H1 (cell line): ENCODE results near the gene ATF3. TPM values are rescaled to one million over a fixed set of nuclear protein-coding genes. Genes with fewer than 3 reads are reported as not detected.

Experiments
- CTCF ChIA-PET: fragments of 300-600 bp; sonication (Branson Sonifier 250); formaldehyde crosslinking; loops from one replicate; lab custom pipeline; 2021; ENCODE audit not compliant: partially characterized antibody; lab: Charles Lee
- POLR2A ChIA-PET: fragments of 300-600 bp; sonication (Branson Sonifier 250); formaldehyde crosslinking; loops from one replicate; lab custom pipeline; 2021; ENCODE audit warnings: inconsistent platforms; ENCODE audit not compliant: partially characterized antibody; lab: Charles Lee
- DNase-seq, 2 experiments: peaks; one replicate each; pipeline versions ENCODE4 v3.0.0 to v3.0.0-alpha.2; 2010 to 2022; ENCODE audit warnings: low spot score in 2 of 2, low read depth in 1 of 2, mixed read lengths in 1 of 2
- FAIRE-seq: peaks from 2 replicates; lab custom pipeline; 2011; peaks lifted over from hg19 to GRCh38; lab: Jason Lieb, UNC
- H2AFZ ChIP-seq: 2 replicates; pipeline ENCODE4 v1.8.1; 2012; ENCODE audit warnings: low read length, inconsistent platforms
- H2AK5ac ChIP-seq: 2 replicates; pipeline ENCODE4 v1.6.1; 2013; ENCODE audit warnings: low read depth, low read length
- H2BK120ac ChIP-seq: replicated peaks from 2 replicates; pipeline ENCODE3; 2013; ENCODE audit warnings: low read depth, low read length, inconsistent platforms
- H2BK12ac ChIP-seq: 2 replicates; pipeline ENCODE4 v1.6.1; 2013; ENCODE audit warnings: low read depth, low read length
- H2BK15ac ChIP-seq: 2 replicates; pipeline ENCODE4 v1.6.1; 2013; ENCODE audit warnings: low read length
- H2BK20ac ChIP-seq: 2 replicates; pipeline ENCODE4 v1.6.1; 2013; ENCODE audit warnings: low read length
- H2BK5ac ChIP-seq: 2 replicates; pipeline ENCODE4 v1.6.1; 2013; ENCODE audit warnings: low read depth, low read length
- H3K14ac ChIP-seq: 2 replicates; pipeline ENCODE4 v1.6.1; 2013; ENCODE audit warnings: inconsistent platforms; ENCODE audit not compliant: insufficient read length
- H3K18ac ChIP-seq: 2 replicates; pipeline ENCODE4 v1.6.1; 2013; ENCODE audit warnings: low read length; ENCODE audit errors: extremely low read depth
- H3K23ac ChIP-seq: 2 replicates; pipeline ENCODE4 v1.6.1; 2013; ENCODE audit warnings: inconsistent platforms; ENCODE audit not compliant: insufficient read length
- H3K23me2 ChIP-seq: 2 replicates; pipeline ENCODE4 v1.6.1; 2013; ENCODE audit warnings: low read depth, low read length
- H3K27ac ChIP-seq: 2 replicates; pipeline ENCODE4 v1.6.1; 2011; ENCODE audit warnings: low read depth, low read length, inconsistent platforms
- H3K27me3 ChIP-seq, 4 experiments: replicated peaks in 1 of 4; 1 replicate in 1 of 4; 2 replicates in 3 of 4; pipeline versions ENCODE4 v1.6.1 to v1.8.1; 2011 to 2013; ENCODE audit warnings: low read length in 3 of 4, mild to moderate bottlenecking in 3 of 4, inconsistent platforms in 2 of 4, mixed read lengths in 2 of 4, moderate library complexity in 1 of 4; ENCODE audit not compliant: control insufficient read depth in 3 of 4, insufficient read depth in 3 of 4; ENCODE audit errors: extremely low read depth in 1 of 4
- H3K36me3 ChIP-seq, 4 experiments: 2 replicates each; pipeline versions ENCODE4 v1.6.1 to v1.8.1; 2011 to 2013; ENCODE audit warnings: mild to moderate bottlenecking in 4 of 4, low read length in 3 of 4, moderate library complexity in 2 of 4, control low read depth in 1 of 4, inconsistent platforms in 1 of 4; ENCODE audit not compliant: insufficient read depth in 4 of 4, control insufficient read depth in 2 of 4
- H3K4ac ChIP-seq: replicated peaks from 2 replicates; pipeline ENCODE3; 2013; ENCODE audit warnings: low read length, low read depth, mixed read lengths, inconsistent platforms; ENCODE audit not compliant: insufficient read length
- H3K4me1 ChIP-seq, 4 experiments: replicated peaks in 1 of 4; 1 replicate in 1 of 4; 2 replicates in 3 of 4; pipeline versions ENCODE4 v1.6.1 to v1.8.1; 2011 to 2013; ENCODE audit warnings: low read length in 3 of 4, inconsistent platforms in 2 of 4, mixed read lengths in 1 of 4; ENCODE audit not compliant: insufficient read depth in 4 of 4, control insufficient read depth in 3 of 4
- H3K4me2 ChIP-seq, 2 experiments: 2 replicates each; pipeline versions ENCODE4 v1.6.1 to v1.8.1; 2011 to 2013; ENCODE audit warnings: low read depth in 2 of 2, low read length in 2 of 2, control low read depth in 1 of 2, inconsistent platforms in 1 of 2, mild to moderate bottlenecking in 1 of 2; ENCODE audit not compliant: insufficient read depth in 1 of 2
- H3K4me3 ChIP-seq, 4 experiments: fragments of 200-600, 300-600 bp in 1 of 4; sonication (generic), shearing (Covaris generic), sonication (Bioruptor Twin) in 1 of 4; 2 replicates each; pipeline versions ENCODE4 v1.5.1 to v1.8.1; 2011 to 2016; ENCODE audit warnings: low read length in 4 of 4, low read depth in 3 of 4, control low read depth in 2 of 4, inconsistent platforms in 2 of 4, mild to moderate bottlenecking in 2 of 4, mixed read lengths in 1 of 4, moderate library complexity in 1 of 4; ENCODE audit not compliant: insufficient read depth in 2 of 4; ENCODE audit errors: extremely low read depth in 1 of 4
- H3K56ac ChIP-seq: replicated peaks from 2 replicates; pipeline ENCODE3; 2013; ENCODE audit warnings: low read depth, mild to moderate bottlenecking, mixed read lengths, low read length, inconsistent platforms; ENCODE audit not compliant: insufficient read length
- H3K79me1 ChIP-seq: 2 replicates; pipeline ENCODE4 v1.6.1; 2013; ENCODE audit warnings: low read depth, low read length, control low read depth
- H3K79me2 ChIP-seq, 2 experiments: 2 replicates each; pipeline versions ENCODE4 v1.6.1 to v1.8.1; 2012 to 2013; ENCODE audit warnings: low read length in 2 of 2, mild to moderate bottlenecking in 2 of 2, inconsistent platforms in 1 of 2; ENCODE audit not compliant: insufficient read depth in 2 of 2, control insufficient read depth in 1 of 2
- H3K9ac ChIP-seq, 4 experiments: replicated peaks in 1 of 4; 1 replicate in 1 of 4; 2 replicates in 3 of 4; pipeline versions ENCODE4 v1.6.1 to v1.8.1; 2011 to 2013; ENCODE audit warnings: low read depth in 3 of 4, low read length in 3 of 4, control low read depth in 2 of 4, mild to moderate bottlenecking in 2 of 4, moderate library complexity in 2 of 4, inconsistent platforms in 1 of 4; ENCODE audit errors: extremely low read depth in 1 of 4
- H3K9me3 ChIP-seq, 2 experiments: 2 replicates each; pipeline versions ENCODE4 v1.6.1 to v1.8.1; 2012 to 2013; ENCODE audit warnings: mild to moderate bottlenecking in 2 of 2, moderate library complexity in 2 of 2, control low read depth in 1 of 2, inconsistent platforms in 1 of 2, low read depth in 1 of 2, low read length in 1 of 2, mixed read lengths in 1 of 2; ENCODE audit not compliant: insufficient read depth in 2 of 2
- H4K20me1 ChIP-seq, 2 experiments: replicated peaks in 1 of 2; 2 replicates each; pipeline versions ENCODE3 to v1.8.1; 2011 to 2013; ENCODE audit warnings: inconsistent platforms in 2 of 2, low read length in 2 of 2, mild to moderate bottlenecking in 1 of 2; ENCODE audit not compliant: insufficient read depth in 2 of 2, control insufficient read depth in 1 of 2
- H4K5ac ChIP-seq: 2 replicates; pipeline ENCODE4 v1.6.1; 2013; ENCODE audit warnings: low read length, low read depth, mixed read lengths, inconsistent platforms; ENCODE audit not compliant: insufficient read length
- H4K8ac ChIP-seq: 2 replicates; pipeline ENCODE4 v1.8.0; 2013; ENCODE audit warnings: mild to moderate bottlenecking, moderate library complexity, low read length, inconsistent platforms; ENCODE audit not compliant: insufficient read depth; ENCODE audit errors: extremely low read depth
- H4K91ac ChIP-seq: replicated peaks from 2 replicates; pipeline ENCODE3; 2013; ENCODE audit warnings: low read length, mixed read lengths, inconsistent platforms; ENCODE audit not compliant: insufficient read length
- MAFK ChIP-seq: IDR thresholded peaks from 2 replicates; pipeline ENCODE4 v1.6.1; 2012; ENCODE audit warnings: low read depth, mild to moderate bottlenecking, improper control_type of control experiment, low read length
- TEAD4 ChIP-seq: IDR thresholded peaks from 2 replicates; pipeline ENCODE4 v1.6.1; 2012; ENCODE audit warnings: low read depth, low read length, inconsistent platforms, mixed read lengths
- WGBS, 2 experiments: shearing (Covaris generic) in 1 of 2; methylation state at CpG; one replicate each; pipeline versions ENCODE4 v1.1.6 to v1.1.7; 2013 to 2015; ENCODE audit warnings: low lambda C conversion rate in 2 of 2, mixed read lengths in 2 of 2, inconsistent platforms in 1 of 2, low coverage in 1 of 2, missing lambda C conversion rate in 1 of 2; ENCODE audit not compliant: insufficient replicate concordance in 2 of 2, insufficient coverage in 1 of 2, insufficient read length in 1 of 2; ENCODE audit errors: extremely low coverage in 1 of 2, missing lambda C conversion rate in 1 of 2; 5-methylcytosine and 5-hydroxymethylcytosine counted together
- polyA plus RNA-seq, 7 experiments: library from polyadenylated mRNA; depleted of rRNA in 3 of 7; stranded (reverse) in 5 of 7; unstranded in 2 of 7; fragments of >200 nt in 5 of 7; fragments of 200-250 nt in 2 of 7; gene quantifications; 1 replicate in 5 of 7; 2 replicates in 1 of 7; 4 replicates in 1 of 7; pipeline versions ENCODE4 v1.2.1 to v1.2.3, GENCODE V29; 2011 to 2013; ENCODE audit warnings: missing spikeins in 2 of 7, mixed read lengths in 2 of 7
- total RNA-seq: library from RNA; stranded (reverse); fragmentation: NEBNext Ultra II Directional; extraction: Animal tissue kit (Norgen Biotek cat#: 25700); gene quantifications from 2 replicates; pipeline ENCODE4 v1.2.1, GENCODE V29; 2021

ATF3 gene
- total and polyA plus RNA-seq, 2 of the 8 experiments (the other 6 are each of a cell fraction or from before 2014, with no cell fraction given) = 12.2 to 27.7 TPM

DNA sequence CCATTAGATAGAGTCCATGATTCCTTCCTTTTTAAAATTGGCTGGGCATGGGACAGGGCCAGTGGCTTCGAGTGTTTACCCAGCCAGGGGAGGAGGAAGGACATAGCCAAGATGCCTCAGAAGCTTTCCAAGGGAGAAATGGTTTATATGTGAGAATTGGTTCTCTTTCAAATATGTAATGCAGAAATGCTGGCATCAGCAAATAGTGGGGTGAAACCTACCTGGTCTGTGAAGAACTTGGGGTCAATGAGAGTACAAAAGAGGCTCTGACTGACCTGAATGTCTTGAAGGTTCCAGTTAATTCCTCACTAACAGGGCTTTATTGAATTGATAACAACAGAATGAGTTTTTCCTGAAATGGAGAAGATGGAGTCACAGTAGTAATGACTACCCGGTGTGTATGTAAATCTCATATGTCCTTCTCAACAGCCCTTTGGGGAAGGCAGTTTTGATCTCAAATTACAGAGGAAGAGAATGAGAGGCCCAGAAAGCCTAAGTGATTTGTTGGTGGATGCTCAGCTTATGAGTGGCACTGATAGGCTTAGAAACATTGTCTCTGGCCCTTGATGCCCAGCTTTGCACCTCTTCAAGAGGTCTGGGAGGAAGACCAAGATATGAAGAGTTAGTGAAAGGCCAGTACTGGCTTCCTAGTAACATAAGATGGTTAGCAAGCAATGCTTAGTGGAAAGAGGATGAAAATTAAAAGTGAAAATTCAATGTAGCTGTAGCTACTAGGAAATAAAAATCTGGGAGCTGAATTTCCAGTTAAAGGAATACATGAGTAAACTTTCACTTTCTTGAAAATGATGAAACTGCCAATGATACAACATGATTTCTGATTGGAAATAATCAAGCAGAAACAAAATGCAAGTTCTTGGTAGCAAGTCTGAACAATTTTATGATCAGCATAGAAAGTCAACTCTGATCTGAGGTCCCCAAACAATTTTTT lies 2.7 kb downstream of the ATF3 start:
- H3K79me1 ChIP-seq = peaks cover 8% of the 10 kb centered on the region
- H3K23ac ChIP-seq = no peak overlapping the region
- no peak overlapping the region for H4K5ac ChIP-seq
- no peak overlapping the region for H3K56ac ChIP-seq
- POLR2A ChIA-PET = interaction anchor here (0.6 to 6.4 kb wide), 15 partner anchors 9 to 181 kb away, joined by 3 to 94 read pairs (median 4); no protein-coding TSS in a partner anchor
- H3K9me3 ChIP-seq = no peaks in the 10 kb centered on the region
- peaks cover 18% of the 10 kb centered on the region for H3K23me2 ChIP-seq
- H3K4me3 ChIP-seq = peak overlapping the region in 1 of 4 experiments; percentile 96; a peak in 5 of 8 replicates
- peaks cover 2 to 18% (median 7%) of the 10 kb centered on the region in 4 experiments; a peak in 6 of 8 replicates for H3K36me3 ChIP-seq
- no peak overlapping the region for H2AK5ac ChIP-seq
- H3K4me2 ChIP-seq = peak overlapping the region; percentile 44 to 97
- peaks cover 0 to 57% of the 10 kb centered on the region in 2 experiments; a peak in 2 of 4 replicates for H3K79me2 ChIP-seq
- peaks cover 10 to 32% (median 21%) of the 10 kb centered on the region in 4 experiments; a peak in 6 of 7 replicates for H3K27me3 ChIP-seq
- CTCF ChIA-PET = interaction anchor here (0.6 to 4.3 kb wide), 7 partner anchors 12 to 208 kb away, joined by 3 to 29 read pairs (median 5); no protein-coding TSS in a partner anchor
- 58% methylated on average over 2 of the region's 2 CpGs; no CpG with 5 or more reads in 1 of the 2 experiments for WGBS, 2 experiments
- peaks cover 12 to 20% of the 10 kb centered on the region in 2 experiments for H4K20me1 ChIP-seq
- no peak overlapping the region; a peak in 1 of 7 replicates for H3K9ac ChIP-seq
- H4K91ac ChIP-seq = no peak overlapping the region
- no peak overlapping the region for H2BK12ac ChIP-seq
- H2BK15ac ChIP-seq = no peak overlapping the region
- H4K8ac ChIP-seq = no peak overlapping the region
- 0 out of 2 replicates have a peak overlapping the region, but pooled peaks have one; percentile 34 for H2BK20ac ChIP-seq
- no peak overlapping the region for H3K18ac ChIP-seq
- TF ChIP-seq TEAD4 (no peak), MAFK (peak; percentile 46)
- H3K4me1 ChIP-seq = peaks cover 11 to 34% (median 26%) of the 10 kb centered on the region in 4 experiments
- no peak overlapping the region for H3K4ac ChIP-seq
- H3K14ac ChIP-seq = no peak overlapping the region
- no peak overlapping the region for H2AFZ ChIP-seq
- FAIRE-seq (no peak), DNase-seq (no peak)
- H3K27ac ChIP-seq = no peak overlapping the region
- H2BK5ac ChIP-seq = no peak overlapping the region
- no peak overlapping the region for H2BK120ac ChIP-seq
